Activated naive CD8-positive, alpha-beta T cell treated with anti-CD3 and anti-CD28 coated beads, Interleukin-2, amount 50 U/mL, for 16 hours (primary cell): Measurements from ENCODE around the gene POLG2.
"Not testable (repeated sequence)": the region's sequence is repeated elsewhere in the genome, so short reads cannot be mapped to it uniquely, and the experiment has no call there.

Source experiments
- DNase-seq: peaks from one replicate; pipeline ENCODE4 v3.0.0-alpha.2; 2020; ENCODE audit warnings: low read depth, low spot score

POLG2 gene

GRCh38 chr17:64505340-64506200 lies 8.7 kb upstream of the POLG2 start:
- DNase-seq, result peak; percentile 71

GRCh38 chr17:64504769-64505339 lies 8.0 kb upstream of the POLG2 start:
- no peak for DNase-seq

GRCh38 chr17:64503821-64504768 lies 7.2 kb upstream of the POLG2 start:
- DNase-seq, result no peak

- DNase-seq, result no peak
These were observed 6.5 kb upstream of the POLG2 start for GRCh38 chr17:64503341-64503740.

GRCh38 chr17:64502809-64503208 lies 6.0 kb upstream of the POLG2 start:
- DNase-seq, result no peak

GRCh38 chr17:64502021-64502420 lies 5.2 kb upstream of the POLG2 start:
- DNase-seq, result no peak

- DNase-seq, result no peak
These were observed 4.3 kb upstream of the POLG2 start for GRCh38 chr17:64500862-64501765.

- no peak for DNase-seq
These were observed 3.6 kb upstream of the POLG2 start for GRCh38 chr17:64500487-64500859.

GRCh38 chr17:64499805-64500486 lies 3.1 kb upstream of the POLG2 start:
- no peak for DNase-seq

- no peak for DNase-seq
These were observed 1.7 kb upstream of the POLG2 start for GRCh38 chr17:64498308-64499203.

GRCh38 chr17:64497565-64498035 lies 746 bp upstream of the POLG2 start:
- DNase-seq, result no peak

GRCh38 chr17:64496348-64496785 lies 487 bp downstream of the POLG2 start:
- DNase-seq, result no peak

GRCh38 chr17:64495300-64495699 lies 1.6 kb downstream of the POLG2 start:
- DNase-seq, result not testable (repeated sequence)

- DNase-seq, result no peak
These were observed 2.7 kb downstream of the POLG2 start for GRCh38 chr17:64494121-64494520.

- no peak for DNase-seq
These were observed 4.3 kb downstream of the POLG2 start for GRCh38 chr17:64492481-64493109.

GRCh38 chr17:64491994-64492393 lies 4.9 kb downstream of the POLG2 start:
- no peak for DNase-seq

- no peak for DNase-seq
These were observed 5.6 kb downstream of the POLG2 start for GRCh38 chr17:64491034-64491860.

GRCh38 chr17:64488301-64488700 lies 8.6 kb downstream of the POLG2 start:
- DNase-seq, result no peak
